Heart left ventricle (tissue), 13 donors: ENCODE data around the gene RPS28.

Experiments used
- POLR2A ChIP-seq, 2 donors: fragments of 450-650 bp; IDR thresholded peaks; one replicate each; pipeline ENCODE4 v1.6.1; 2017; ENCODE audit warnings: antibody characterized with exemption in 2 of 2, mild to moderate bottlenecking in 2 of 2, moderate library complexity in 2 of 2
- TF ChIP-seq, protein P1 (sequence below), 12 donors: fragments of 200-600 bp; sonication (generic) in 4 of 12; IDR thresholded peaks; one replicate each; pipeline versions ENCODE4 v1.5.0 to v1.8.0; 2018 to 2022; ENCODE audit warnings: antibody characterized with exemption in 12 of 12, mild to moderate bottlenecking in 5 of 12
- donor health status: ischemic (EF 13 %, LVEDD 7.1; RV severe dilation, severe dysfunction).
- donor health status: DM: no; HTN: yes; CAD: no.
- donor health status: DM: no; HTN: no; CAD: no.
- donor health status: ischemic (EF 25% LVEDD 6.9; RV normal size, moderate dysfunction).
- donor health status: ischemic (EF 25% LVEDD 5.7; RV mildly dilated, moderate dysfunction).
- donor health status: ischemic (EF 35%, LVEDD 5.7; RV mildly dilated, moderate dysfunction).
- donor health status: nonischemic (EF 11% LVEDD 7.7; RV severe dilation, severe dysfunction).
- donor health status: DM: yes; HTN: yes; CAD: no.
- donor health status: PGD.
- donor health status: ischemic (EF 29% LVEDD 5.4; RV normal size, mild dysfunction).
- donor health status: nonischemic (EF 23%, LVEDD 6.1; RV moderate dilation, normal function).

- TF ChIP-seq, protein P1, sequence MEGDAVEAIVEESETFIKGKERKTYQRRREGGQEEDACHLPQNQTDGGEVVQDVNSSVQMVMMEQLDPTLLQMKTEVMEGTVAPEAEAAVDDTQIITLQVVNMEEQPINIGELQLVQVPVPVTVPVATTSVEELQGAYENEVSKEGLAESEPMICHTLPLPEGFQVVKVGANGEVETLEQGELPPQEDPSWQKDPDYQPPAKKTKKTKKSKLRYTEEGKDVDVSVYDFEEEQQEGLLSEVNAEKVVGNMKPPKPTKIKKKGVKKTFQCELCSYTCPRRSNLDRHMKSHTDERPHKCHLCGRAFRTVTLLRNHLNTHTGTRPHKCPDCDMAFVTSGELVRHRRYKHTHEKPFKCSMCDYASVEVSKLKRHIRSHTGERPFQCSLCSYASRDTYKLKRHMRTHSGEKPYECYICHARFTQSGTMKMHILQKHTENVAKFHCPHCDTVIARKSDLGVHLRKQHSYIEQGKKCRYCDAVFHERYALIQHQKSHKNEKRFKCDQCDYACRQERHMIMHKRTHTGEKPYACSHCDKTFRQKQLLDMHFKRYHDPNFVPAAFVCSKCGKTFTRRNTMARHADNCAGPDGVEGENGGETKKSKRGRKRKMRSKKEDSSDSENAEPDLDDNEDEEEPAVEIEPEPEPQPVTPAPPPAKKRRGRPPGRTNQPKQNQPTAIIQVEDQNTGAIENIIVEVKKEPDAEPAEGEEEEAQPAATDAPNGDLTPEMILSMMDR (IDR thresholded peaks at IDR 0.05), result no peak
- TF ChIP-seq POLR2A (IDR thresholded peaks at IDR 0.05), result no peak
Measured at GRCh38 chr19:8308891-8309291, 12.4 kb upstream of the RPS28 start.
